VCaP (cell line): Measurements from ENCODE around the gene MACROD2.

Experiments
- H3K27ac ChIP-seq: fragments of 450-650 bp; 2 replicates; pipeline ENCODE4 v1.5.1; 2017
- CTCF ChIP-seq: fragments of 450-650 bp; conservative IDR thresholded peaks from 2 replicates; pipeline ENCODE4 v1.5.1; 2017; ENCODE audit warnings: mild to moderate bottlenecking, moderate library complexity

Gene MACROD2

GRCh38 chr20:14568225-14568624, 572.9 kb downstream of the MACROD2 start:
- H3K27ac ChIP-seq: no peak overlapping the region
- no peak for TF ChIP-seq CTCF

GRCh38 chr20:14568701-14569100, 573.4 kb downstream of the MACROD2 start:
- no peak for TF ChIP-seq CTCF
- no peak overlapping the region for H3K27ac ChIP-seq

GRCh38 chr20:14569641-14570040, 574.3 kb downstream of the MACROD2 start:
- no peak overlapping the region for H3K27ac ChIP-seq
- no peak for TF ChIP-seq CTCF

GRCh38 chr20:14570811-14571210, 575.5 kb downstream of the MACROD2 start:
- no peak overlapping the region for H3K27ac ChIP-seq
- TF ChIP-seq CTCF: no peak

GRCh38 chr20:14573676-14574075, 578.4 kb downstream of the MACROD2 start:
- H3K27ac ChIP-seq: no peak overlapping the region
- TF ChIP-seq CTCF: no peak

- TF ChIP-seq CTCF: no peak
- no peak overlapping the region for H3K27ac ChIP-seq
These were observed 581.0 kb downstream of the MACROD2 start for GRCh38 chr20:14576196-14576877.

- no peak for TF ChIP-seq CTCF
- no peak overlapping the region for H3K27ac ChIP-seq
These were observed 585.2 kb downstream of the MACROD2 start for GRCh38 chr20:14580418-14581074.
